ENCODE measurements around the gene SCARF2. TPM values are rescaled to one million over a fixed set of nuclear protein-coding genes. Genes with fewer than 3 reads are reported as not detected.

The SCARF2 gene
- polyA plus RNA-seq, 2 of the 4 experiments (the other 2 are of a cell fraction): 0.35 to 0.66 TPM

DNA sequence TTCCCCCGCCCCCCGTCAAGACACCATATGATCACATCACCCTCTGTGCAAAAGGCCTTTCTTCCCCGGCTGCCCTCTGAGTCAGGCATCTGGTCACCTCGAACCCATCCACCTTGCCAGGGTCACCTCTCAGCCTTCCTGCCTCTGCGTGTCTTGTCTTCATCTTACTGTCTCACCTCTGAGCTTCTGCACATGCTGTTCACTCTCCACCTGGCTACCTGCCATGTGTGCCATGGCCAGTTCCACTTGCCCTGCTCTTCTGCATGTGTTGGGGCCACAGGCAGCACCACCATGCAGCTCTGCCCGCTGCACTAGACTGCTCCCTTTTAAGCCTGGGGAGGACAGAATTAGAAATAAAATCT lies 33.9 kb downstream of the SCARF2 start:
- no peak overlapping the region for H3K4me3 ChIP-seq
- ATAC-seq (no peak; a peak in 1 of 6 replicates), FAIRE-seq (no peak), DNase-seq (ENCODE audit: low read depth in 1 of 2, low spot score in 1 of 2) (no peak)
- H3K9me3 ChIP-seq: no peaks in the 10 kb centered on the region
- H3K27ac ChIP-seq: no peak overlapping the region
- no peak overlapping the region for H3K4me2 ChIP-seq
- ChIA-PET CTCF (interaction anchor here (1.2 to 1.9 kb wide), 2 partner anchors 8 to 14 kb away, joined by 3 to 6 read pairs; no protein-coding TSS in a partner anchor), POLR2A (no interaction called here)
- H3K4me1 ChIP-seq: no peaks in the 10 kb centered on the region
- no peak for TF ChIP-seq HOXA7 (CRISPR knock-in tag; IDR thresholded peaks at IDR 0.05)
- no peak for TF ChIP-seq RARB (CRISPR knock-in tag; IDR thresholded peaks at IDR 0.05)
- no peak for TF ChIP-seq TP53 (CRISPR knock-in tag; IDR thresholded peaks at IDR 0.05)
- TF ChIP-seq, protein P1, sequence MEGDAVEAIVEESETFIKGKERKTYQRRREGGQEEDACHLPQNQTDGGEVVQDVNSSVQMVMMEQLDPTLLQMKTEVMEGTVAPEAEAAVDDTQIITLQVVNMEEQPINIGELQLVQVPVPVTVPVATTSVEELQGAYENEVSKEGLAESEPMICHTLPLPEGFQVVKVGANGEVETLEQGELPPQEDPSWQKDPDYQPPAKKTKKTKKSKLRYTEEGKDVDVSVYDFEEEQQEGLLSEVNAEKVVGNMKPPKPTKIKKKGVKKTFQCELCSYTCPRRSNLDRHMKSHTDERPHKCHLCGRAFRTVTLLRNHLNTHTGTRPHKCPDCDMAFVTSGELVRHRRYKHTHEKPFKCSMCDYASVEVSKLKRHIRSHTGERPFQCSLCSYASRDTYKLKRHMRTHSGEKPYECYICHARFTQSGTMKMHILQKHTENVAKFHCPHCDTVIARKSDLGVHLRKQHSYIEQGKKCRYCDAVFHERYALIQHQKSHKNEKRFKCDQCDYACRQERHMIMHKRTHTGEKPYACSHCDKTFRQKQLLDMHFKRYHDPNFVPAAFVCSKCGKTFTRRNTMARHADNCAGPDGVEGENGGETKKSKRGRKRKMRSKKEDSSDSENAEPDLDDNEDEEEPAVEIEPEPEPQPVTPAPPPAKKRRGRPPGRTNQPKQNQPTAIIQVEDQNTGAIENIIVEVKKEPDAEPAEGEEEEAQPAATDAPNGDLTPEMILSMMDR (IDR thresholded peaks at IDR 0.05): no peak
- no peak for TF ChIP-seq SMC3 (IDR thresholded peaks at IDR 0.05)
- TF ChIP-seq CHD4 (IDR thresholded peaks at IDR 0.05; ENCODE audit: borderline replicate concordance): no peak
- TF ChIP-seq HOXB13 (CRISPR knock-in tag; IDR thresholded peaks at IDR 0.05; ENCODE audit: low read depth): no peak
- TF ChIP-seq, protein P2, sequence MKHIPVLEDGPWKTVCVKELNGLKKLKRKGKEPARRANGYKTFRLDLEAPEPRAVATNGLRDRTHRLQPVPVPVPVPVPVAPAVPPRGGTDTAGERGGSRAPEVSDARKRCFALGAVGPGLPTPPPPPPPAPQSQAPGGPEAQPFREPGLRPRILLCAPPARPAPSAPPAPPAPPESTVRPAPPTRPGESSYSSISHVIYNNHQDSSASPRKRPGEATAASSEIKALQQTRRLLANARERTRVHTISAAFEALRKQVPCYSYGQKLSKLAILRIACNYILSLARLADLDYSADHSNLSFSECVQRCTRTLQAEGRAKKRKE (CRISPR knock-in tag; IDR thresholded peaks at IDR 0.05; ENCODE audit: low read depth): no peak
- TF ChIP-seq, protein P3, sequence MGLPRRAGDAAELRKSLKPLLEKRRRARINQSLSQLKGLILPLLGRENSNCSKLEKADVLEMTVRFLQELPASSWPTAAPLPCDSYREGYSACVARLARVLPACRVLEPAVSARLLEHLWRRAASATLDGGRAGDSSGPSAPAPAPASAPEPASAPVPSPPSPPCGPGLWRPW (IDR thresholded peaks at IDR 0.05): no peak
- no peak for TF ChIP-seq RCOR1 (IDR thresholded peaks at IDR 0.05; ENCODE audit: low read depth, low read length)
- no peak for TF ChIP-seq CBX2 (IDR thresholded peaks at IDR 0.05; ENCODE audit: borderline replicate concordance, low read depth)
- TF ChIP-seq, protein P4, sequence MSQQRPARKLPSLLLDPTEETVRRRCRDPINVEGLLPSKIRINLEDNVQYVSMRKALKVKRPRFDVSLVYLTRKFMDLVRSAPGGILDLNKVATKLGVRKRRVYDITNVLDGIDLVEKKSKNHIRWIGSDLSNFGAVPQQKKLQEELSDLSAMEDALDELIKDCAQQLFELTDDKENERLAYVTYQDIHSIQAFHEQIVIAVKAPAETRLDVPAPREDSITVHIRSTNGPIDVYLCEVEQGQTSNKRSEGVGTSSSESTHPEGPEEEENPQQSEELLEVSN (IDR thresholded peaks at IDR 0.05; ENCODE audit: borderline replicate concordance, low read depth): no peak
- no peak for TF ChIP-seq MAZ (IDR thresholded peaks at IDR 0.05; ENCODE audit: borderline replicate concordance, low read depth, low read length)
- TF ChIP-seq, protein P5, sequence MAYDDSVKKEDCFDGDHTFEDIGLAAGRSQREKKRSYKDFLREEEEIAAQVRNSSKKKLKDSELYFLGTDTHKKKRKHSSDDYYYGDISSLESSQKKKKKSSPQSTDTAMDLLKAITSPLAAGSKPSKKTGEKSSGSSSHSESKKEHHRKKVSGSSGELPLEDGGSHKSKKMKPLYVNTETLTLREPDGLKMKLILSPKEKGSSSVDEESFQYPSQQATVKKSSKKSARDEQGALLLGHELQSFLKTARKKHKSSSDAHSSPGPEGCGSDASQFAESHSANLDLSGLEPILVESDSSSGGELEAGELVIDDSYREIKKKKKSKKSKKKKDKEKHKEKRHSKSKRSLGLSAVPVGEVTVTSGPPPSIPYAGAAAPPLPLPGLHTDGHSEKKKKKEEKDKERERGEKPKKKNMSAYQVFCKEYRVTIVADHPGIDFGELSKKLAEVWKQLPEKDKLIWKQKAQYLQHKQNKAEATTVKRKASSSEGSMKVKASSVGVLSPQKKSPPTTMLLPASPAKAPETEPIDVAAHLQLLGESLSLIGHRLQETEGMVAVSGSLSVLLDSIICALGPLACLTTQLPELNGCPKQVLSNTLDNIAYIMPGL (CRISPR knock-in tag; IDR thresholded peaks at IDR 0.05; ENCODE audit: borderline replicate concordance): no peak
- no peak for TF ChIP-seq MAFK (IDR thresholded peaks at IDR 0.05; ENCODE audit: partially characterized antibody)
- no peak for TF ChIP-seq EHF (CRISPR knock-in tag; IDR thresholded peaks at IDR 0.05)
- no peak for TF ChIP-seq JUN (IDR thresholded peaks at IDR 0.05)
- TF ChIP-seq CEBPB (IDR thresholded peaks at IDR 0.05): no peak
- no peak for TF ChIP-seq HOXB5 (CRISPR knock-in tag; IDR thresholded peaks at IDR 0.05)
- 95% methylated on average over 5 of the region's 6 CpGs for WGBS (ENCODE audit: missing lambda C conversion rate)

DNA sequence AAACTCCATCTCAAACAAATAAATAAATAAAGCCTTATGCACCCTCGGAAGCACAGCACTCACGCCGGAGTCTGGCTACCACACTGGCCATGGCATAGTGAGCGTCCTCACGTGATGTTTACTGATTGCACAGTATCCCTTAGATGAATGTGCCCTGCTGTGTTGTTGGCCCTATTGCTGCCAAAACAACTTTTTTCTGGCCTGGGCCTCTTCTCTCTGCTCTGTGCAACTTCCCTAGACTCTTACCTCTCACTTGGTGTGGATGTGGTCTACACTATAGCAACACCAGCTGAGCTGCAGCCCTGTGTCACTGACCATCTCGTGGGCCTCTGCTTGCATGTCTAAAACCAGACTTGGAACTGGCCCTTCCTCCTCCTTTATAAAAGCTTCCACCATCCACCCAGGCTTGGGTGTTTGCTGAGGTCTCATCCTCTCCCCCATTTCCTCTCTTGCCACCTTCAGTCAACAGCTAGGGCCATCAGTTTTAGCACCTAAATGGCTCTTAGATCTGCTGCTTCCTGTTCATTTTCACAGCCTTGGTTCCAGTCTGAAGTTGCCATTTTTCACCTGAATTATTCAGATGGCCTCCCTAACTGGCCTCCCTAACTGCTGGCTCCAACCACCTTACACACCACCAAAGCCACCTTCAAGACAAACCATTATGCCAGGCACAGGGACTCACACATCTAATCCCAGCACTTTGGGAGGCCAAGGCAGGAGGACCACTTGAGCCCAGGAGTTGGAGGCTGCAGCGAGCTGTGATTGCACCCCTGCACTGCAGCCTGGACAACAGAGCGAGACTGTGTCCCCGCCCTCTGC lies 34.5 kb downstream of the SCARF2 start:
- Histone ChIP-seq H3K4me3 (no peak overlapping the region), H3K9me3 (no peaks in the 10 kb centered on the region), H3K27ac (no peak overlapping the region), H3K4me1 (no peaks in the 10 kb centered on the region), H3K4me2 (no peak overlapping the region)
- ChIA-PET CTCF (interaction anchor here (0.7 to 1.9 kb wide), 3 partner anchors 8 to 15 kb away, joined by 3 to 6 read pairs (median 3); no protein-coding TSS in a partner anchor), POLR2A (no interaction called here)
- WGBS (ENCODE audit: missing lambda C conversion rate): 87% methylated on average over 6 of the region's 9 CpGs
- ATAC-seq (no peak), DNase-seq (ENCODE audit: low read depth in 1 of 2, low spot score in 1 of 2) (no peak), FAIRE-seq (no peak)
- TF ChIP-seq MAFK (IDR thresholded peaks at IDR 0.05; ENCODE audit: partially characterized antibody) (no peak), RNF2 (IDR thresholded peaks at IDR 0.05; ENCODE audit: borderline replicate concordance, low read depth) (no peak), RCOR1 (IDR thresholded peaks at IDR 0.05; ENCODE audit: low read depth, low read length) (no peak), FOSL2 (IDR thresholded peaks at IDR 0.05) (no peak), FOSL2 (CRISPR knock-in tag; IDR thresholded peaks at IDR 0.05) (no peak), MAZ (IDR thresholded peaks at IDR 0.05; ENCODE audit: borderline replicate concordance, low read depth, low read length) (no peak), HDAC2 (IDR thresholded peaks at IDR 0.05) (no peak), ZSCAN20 (CRISPR knock-in tag; IDR thresholded peaks at IDR 0.05) (no peak), ESRRA (IDR thresholded peaks at IDR 0.05; ENCODE audit: borderline replicate concordance, low read length) (no peak), ZNF302 (CRISPR knock-in tag; IDR thresholded peaks at IDR 0.05) (no peak), POLR2A (IDR thresholded peaks at IDR 0.05; ENCODE audit: low read length) (no peak), BHLHE40 (IDR thresholded peaks at IDR 0.05; ENCODE audit: low read depth, low read length) (no peak), EHMT2 (IDR thresholded peaks at IDR 0.05; ENCODE audit: low read depth) (no peak)
- TF ChIP-seq, protein P6, sequence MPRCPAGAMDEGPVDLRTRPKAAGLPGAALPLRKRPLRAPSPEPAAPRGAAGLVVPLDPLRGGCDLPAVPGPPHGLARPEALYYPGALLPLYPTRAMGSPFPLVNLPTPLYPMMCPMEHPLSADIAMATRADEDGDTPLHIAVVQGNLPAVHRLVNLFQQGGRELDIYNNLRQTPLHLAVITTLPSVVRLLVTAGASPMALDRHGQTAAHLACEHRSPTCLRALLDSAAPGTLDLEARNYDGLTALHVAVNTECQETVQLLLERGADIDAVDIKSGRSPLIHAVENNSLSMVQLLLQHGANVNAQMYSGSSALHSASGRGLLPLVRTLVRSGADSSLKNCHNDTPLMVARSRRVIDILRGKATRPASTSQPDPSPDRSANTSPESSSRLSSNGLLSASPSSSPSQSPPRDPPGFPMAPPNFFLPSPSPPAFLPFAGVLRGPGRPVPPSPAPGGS (IDR thresholded peaks at IDR 0.05): no peak
